GM19025 (cell line): ENCODE measurements around the gene MAST1.
"Not testable (repeated sequence)": the region's sequence is repeated elsewhere in the genome, so short reads cannot be mapped to it uniquely, and the experiment has no call there.

ENCODE experiments used
- ATAC-seq: cut with Tn5 transposase; IDR thresholded peaks from one replicate; pipeline ENCODE4 v1.9.1; 2021; ENCODE audit warnings: mild to moderate bottlenecking, low read depth, moderate library complexity; ENCODE audit not compliant: unreplicated experiment

The MAST1 gene

DNA sequence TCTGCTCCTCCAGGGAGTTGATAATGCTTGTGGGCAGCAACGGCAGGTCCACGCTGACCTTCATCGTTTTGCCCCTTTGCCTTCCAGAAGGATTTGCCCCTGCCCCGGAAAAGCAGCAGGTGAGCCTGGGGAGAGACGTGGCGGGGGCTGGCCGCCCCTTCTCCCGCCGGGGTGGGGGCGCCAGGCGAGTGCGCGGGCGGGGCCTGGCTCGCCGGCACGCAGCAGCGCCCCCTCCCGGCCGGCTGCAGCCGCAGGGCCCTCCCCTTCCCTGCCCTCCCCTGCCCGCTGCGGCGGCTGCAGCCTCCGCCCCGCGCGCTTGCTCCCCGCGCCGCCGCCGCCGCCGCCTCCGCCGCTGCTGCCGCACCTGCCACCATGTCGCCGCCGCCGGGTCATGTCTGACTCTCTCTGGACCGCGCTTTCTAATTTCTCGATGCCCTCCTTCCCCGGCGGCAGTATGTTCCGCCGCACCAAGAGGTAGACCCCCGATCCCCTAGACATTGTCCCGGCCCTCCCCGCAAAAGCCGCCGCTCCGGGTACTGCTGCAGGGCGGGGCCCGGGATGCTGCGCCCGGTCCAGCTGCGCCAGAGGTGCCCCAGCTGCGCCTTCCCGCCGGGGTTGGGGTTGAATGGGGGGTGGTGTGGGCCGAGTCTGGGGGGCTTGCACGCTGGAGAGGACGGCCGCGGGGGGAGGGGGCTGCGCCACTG is at the start of gene MAST1:
TSS of gene MAST1 (plus strand) at position 334 of the 704 bp plus-strand sequence. CDS start at position 392, 58 bp downstream.
- ATAC-seq = no peak

DNA sequence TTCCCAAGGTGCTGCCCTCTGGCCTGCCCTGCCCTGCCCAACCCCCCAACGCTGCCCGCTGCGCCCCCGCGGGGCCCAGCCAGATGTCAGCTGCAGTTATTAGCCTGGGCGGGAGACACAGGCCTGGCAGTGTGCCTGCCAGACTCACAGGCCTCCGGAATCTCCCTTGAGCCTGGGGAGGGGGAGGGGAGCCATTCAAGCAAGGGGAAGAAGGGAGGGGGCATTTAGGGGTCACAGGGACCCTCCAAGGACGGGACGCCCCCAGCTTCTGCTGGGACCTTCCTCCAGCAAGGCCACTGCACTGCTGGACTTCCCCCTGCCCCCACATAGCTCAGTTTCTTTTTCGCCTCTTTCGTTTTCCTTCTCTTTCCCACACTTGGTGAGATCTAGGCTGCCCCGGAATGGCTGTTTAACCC is 49.6 kb upstream of the MAST1 start:
- ATAC-seq = no peak

DNA sequence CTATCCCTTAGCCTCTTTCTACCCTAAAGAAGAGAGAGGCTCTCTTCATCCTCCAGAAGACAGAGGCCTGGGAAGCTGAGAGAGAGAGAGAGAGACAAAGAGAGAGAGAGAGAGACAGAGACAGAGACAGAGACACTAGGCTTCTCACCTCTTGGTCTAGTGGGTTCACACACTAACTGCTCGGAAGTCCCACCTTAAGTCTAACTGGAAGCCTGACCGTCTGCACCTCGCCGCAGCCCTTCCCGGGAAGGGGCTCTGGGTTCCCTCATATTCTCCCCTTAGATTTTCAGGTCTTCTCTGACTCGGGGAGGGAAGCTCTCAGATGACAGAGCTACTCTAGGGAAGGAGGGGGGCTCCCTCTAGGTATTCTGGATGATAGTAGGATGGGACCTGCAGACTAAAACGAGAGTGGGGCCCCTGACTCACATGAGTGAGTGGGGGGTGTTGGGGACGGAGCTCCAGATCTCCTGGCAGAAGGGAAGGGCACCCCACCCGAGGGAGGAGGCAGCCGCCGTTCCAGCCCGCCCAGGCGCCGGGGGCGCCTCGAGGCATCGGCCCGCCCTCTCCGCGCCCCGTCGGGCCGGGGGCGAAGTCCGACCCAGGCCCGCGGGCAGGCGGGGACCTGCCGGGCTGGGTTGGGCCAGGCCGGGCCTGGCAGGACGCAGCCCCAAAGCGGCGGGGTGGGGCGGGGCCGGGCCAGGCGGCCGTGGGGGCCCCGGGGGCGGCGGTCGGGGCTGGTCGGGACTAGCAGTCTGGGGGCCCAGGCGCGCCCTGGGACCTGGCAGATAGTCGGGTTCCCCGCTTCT is 49.0 kb upstream of the MAST1 start:
- no peak for ATAC-seq

DNA sequence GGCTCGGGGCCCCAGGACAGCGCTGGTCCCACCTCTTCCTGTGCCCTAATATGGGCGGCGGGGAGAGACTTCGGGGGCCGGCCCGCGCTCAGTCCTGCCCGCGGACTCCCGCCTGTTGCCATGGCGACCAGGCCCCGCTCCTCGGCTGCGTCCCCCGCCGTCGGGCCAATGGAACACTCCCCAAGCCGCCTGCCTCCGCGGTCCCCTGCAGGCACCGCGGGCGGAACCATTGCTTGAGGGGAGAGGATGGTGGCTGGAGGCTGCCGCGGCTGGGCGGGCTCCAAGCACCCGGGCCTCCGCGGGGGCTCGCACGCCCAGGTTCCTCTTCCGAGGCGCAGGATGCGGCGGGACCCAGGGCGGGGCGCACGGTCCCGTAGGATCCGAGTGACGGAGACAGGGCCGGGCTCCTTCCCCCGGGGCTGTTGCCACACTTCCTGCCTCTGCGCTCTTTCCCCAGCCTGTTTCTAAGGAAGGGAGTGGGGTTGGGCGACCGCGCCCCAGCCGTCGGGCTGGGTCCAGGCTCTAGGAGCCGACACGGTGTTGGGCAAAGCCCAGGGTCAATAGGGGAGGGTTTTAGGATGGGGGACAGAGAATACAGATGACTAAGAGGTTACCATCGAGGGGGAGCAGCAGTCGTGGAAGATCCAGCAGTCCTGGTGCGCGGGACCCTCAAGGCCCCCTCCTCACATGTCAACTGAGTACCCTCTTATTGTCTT is 48.3 kb upstream of the MAST1 start:
- ATAC-seq = peak; percentile 40

DNA sequence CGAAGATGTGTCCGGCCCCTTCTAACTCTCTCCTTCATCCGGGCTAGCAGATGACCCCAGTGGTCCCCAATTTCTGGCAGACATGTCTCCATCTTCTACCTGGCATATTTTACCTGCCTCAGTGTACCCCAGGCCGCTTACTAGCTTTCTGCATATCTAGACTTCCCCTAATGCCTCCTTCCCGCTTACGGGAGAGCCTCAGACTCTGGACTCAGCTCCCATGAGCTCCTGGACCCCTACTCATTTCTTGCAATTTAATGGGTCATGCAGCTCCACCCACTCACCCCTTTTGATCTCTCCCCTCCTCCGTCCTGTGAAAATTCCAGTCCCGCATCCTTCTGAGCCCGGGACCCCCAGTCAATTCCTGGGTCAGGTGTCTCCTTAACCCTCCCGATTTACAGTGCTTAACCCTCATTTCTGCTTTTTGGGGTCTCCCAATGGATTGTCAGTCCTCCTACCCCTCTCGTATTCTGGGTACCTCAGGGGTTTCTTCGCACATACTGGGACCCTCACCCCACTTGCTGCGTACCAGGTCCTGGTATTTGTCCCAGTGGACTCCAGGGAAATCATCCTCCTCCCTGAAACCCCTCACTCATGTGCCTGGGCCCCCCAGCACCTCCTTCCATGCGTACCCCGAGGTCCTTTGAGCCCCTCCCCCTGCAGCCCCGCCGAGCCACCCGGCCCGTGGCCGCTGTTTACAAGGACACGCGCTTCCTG is 47.5 kb upstream of the MAST1 start:
- ATAC-seq = no peak

DNA sequence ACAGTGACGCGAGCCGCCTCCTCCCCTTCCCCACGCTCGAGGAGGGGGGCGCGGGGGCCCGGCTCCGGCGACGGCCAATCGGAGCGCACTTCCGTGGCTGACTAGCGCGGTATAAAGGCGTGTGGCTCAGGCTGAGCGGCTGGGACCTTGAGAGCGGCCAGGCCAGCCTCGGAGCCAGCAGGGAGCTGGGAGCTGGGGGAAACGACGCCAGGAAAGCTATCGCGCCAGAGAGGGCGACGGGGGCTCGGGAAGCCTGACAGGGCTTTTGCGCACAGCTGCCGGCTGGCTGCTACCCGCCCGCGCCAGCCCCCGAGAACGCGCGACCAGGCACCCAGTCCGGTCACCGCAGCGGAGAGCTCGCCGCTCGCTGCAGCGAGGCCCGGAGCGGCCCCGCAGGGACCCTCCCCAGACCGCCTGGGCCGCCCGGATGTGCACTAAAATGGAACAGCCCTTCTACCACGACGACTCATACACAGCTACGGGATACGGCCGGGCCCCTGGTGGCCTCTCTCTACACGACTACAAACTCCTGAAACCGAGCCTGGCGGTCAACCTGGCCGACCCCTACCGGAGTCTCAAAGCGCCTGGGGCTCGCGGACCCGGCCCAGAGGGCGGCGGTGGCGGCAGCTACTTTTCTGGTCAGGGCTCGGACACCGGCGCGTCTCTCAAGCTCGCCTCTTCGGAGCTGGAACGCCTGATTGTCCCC is 46.8 kb upstream of the MAST1 start, which contains the start of gene JUNB:
TSS of gene JUNB (plus strand) at position 142 of the 706 bp plus-strand sequence. CDS start at position 428, 286 bp downstream.
- peak; percentile 25 for ATAC-seq

DNA sequence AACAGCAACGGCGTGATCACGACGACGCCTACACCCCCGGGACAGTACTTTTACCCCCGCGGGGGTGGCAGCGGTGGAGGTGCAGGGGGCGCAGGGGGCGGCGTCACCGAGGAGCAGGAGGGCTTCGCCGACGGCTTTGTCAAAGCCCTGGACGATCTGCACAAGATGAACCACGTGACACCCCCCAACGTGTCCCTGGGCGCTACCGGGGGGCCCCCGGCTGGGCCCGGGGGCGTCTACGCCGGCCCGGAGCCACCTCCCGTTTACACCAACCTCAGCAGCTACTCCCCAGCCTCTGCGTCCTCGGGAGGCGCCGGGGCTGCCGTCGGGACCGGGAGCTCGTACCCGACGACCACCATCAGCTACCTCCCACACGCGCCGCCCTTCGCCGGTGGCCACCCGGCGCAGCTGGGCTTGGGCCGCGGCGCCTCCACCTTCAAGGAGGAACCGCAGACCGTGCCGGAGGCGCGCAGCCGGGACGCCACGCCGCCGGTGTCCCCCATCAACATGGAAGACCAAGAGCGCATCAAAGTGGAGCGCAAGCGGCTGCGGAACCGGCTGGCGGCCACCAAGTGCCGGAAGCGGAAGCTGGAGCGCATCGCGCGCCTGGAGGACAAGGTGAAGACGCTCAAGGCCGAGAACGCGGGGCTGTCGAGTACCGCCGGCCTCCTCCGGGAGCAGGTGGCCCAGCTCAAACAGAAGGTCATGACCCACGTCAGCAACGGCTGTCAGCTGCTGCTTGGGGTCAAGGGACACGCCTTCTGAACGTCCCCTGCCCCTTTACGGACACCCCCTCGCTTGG is 46.1 kb upstream of the MAST1 start:
- no peak for ATAC-seq

DNA sequence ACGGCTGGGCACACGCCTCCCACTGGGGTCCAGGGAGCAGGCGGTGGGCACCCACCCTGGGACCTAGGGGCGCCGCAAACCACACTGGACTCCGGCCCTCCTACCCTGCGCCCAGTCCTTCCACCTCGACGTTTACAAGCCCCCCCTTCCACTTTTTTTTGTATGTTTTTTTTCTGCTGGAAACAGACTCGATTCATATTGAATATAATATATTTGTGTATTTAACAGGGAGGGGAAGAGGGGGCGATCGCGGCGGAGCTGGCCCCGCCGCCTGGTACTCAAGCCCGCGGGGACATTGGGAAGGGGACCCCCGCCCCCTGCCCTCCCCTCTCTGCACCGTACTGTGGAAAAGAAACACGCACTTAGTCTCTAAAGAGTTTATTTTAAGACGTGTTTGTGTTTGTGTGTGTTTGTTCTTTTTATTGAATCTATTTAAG is 45.4 kb upstream of the MAST1 start:
- ATAC-seq = no peak

DNA sequence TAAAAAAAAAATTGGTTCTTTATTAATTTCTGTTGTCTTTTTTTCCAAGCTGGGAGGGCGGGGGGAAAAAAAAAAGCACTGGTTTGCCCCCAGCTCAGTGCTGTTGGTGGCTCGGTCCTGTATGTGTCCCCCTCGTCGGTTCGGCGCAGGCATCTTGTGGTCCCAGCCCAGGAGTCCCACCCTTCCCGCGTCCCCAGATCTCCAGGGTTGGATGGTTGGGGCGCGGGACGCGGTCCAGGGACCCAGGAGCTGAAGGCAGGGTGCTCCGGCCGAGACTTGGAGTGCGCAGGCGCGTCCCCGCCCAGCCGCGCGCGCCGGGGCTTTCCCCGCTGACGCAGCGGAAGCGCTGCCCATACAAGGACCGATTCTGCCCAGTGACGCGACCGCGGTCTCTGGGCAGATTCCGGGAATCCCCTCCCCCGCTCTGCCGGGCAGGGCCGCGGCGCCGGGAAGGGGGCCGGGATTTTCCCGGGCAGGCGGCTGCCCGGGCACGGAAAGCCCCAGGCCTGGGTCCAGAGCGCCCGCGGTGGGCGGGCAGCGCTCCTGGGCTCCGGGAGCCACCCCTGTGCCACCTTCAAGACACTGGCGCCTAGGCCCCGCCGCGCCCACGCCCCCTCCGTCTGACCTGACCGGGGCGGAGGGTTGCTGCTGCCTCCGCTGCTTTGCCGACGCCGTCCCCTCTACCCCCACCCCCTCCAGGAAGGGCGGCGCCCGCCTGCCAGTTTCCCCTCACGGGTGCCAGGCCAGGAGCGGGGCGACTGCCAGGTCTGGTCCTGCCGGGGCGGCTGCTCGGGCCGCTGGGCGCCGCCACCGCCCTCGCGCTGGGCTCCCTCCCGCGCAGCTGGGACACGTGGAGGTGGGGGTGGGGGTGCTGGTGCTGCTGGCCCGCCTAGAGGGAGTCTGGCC is 44.8 kb upstream of the MAST1 start:
- peak; percentile 26 for ATAC-seq

DNA sequence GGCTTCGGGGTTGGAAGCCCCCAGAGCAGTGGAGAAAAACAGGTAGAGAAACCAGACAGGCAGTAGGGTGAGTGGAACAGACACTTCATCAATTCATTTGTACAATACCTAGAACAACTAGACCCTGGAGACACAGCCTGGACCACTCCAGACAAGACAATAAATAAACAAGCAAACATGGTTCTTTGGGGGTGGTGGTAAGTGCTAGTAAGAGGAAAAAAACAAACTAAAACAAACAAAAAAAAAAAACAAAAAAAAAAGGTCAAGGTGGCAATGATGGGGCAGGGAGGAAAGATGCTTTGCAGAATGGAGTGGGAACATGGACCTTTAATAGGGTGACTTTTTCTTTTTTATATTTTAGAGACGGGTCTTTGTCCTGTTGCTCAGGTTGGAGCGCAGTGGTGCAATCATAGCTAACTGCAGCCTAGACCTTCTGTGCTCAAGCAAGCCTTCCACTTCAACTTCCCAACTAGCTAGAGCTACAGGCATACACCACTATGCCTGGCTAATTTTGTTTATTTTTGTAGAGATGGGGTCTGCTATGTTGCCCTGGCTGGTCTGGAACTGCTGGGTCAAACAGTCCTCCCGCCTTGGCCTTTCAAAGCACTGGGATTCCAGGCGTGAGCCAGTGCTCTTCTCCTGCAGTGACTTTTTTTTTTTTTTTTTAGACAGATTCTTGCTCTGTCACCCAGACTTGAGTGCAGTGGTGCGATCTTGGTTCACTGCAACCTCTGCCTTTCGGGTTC is 43.9 kb upstream of the MAST1 start:
- ATAC-seq = no peak

DNA sequence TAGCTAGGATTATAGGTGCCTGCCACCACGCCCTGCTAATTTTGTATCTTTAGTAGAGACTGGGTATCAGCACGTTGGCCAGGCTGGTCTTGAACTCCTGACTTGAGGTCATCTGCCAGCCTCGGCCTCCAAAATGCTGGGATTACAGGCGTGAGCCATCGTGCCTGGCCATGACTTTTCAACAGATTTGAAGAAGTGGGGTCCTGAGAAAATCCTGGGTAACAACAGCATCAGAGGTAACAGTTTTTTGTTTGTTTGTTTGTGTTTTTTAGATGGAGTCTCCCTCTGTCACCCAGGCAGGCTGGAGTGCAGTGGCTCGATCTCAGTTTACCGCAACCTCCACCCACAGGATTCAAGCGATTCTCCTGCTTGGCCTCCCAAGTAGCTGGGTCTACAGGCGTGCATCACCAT is 43.3 kb upstream of the MAST1 start:
- ATAC-seq = no peak

DNA sequence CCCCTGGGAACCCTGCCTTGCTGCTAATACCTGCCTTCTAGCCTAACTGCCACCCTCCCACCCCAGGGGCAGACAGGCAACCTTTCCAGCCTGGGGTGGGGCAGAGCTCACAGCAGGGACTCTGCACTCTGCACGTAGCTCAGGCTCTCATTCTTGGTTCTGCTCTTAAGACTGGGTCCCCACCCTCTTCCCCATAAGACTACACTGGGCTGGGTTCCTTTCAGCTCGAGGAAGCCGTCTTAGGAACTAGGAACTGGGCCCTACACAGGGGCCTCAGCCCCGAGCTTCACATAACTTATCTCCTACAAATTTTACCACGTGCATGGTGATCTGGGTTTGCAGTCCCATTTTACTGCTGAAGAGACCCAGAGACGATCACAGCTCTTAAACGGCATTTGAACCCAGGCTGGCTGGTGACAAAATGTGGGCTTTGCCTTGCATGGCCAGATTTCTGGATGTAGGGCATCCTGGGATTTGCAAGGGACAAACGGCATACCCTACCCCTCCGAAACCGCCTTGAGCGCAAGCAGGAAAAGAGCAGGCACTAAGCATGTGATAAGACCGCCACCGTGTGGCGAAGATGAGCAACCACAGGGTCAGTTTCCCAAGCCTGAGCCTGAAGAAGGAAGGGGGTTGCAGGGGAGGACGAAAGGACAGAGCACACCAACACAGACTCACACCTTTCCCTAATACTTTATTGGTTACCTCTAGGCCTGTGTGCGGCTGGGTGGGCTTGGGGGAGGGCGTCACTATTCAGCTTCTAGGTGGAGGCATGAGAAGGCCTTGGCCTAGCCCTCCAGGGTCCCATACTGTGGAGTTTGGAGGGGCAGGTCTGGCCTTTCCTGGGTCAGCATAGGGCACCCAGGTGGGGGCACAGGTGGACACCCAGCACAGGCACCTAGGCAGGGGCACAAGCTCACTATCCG is 41.9 kb upstream of the MAST1 start:
- no peak for ATAC-seq

DNA sequence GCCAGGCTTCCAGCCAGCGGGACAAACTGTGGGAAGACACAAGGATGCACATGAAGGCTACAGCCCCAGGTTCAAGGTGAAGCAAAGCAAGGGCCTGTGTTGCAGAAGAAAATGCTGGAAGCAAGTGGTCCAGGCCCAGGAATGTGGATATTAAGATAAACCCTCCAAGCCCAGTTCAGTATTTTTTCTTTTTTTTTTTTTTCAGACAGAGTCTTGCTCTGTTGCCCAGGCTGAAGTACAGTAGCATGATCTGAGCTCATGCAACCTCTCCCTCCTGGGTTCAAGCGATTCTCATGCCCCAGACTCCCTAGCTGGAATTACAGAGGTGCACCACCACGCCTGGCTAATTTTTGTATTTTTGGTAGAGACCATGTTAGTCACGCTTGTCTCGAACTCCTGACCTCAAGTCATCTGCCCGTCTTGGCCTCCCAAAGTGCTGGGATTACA is 41.2 kb upstream of the MAST1 start:
- no peak for ATAC-seq

DNA sequence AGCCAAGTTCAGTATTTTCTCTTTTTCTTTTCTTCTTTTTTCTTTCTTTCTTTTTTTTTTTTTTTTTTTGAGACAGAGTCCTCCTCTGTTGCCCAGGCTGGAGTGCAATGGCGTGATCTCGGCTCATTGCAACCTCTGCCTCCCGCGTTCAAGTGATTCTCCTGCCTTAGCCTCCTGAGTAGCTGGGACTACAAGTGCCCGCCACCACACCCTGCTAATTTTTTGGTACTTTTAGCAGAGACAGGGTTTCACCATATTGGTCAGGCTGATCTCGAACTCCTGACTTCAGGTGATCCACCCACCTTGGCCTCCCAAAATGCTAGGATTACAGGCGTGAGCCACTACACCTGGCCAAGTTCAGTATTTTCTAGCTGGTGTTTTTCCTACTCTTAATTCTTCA is 40.7 kb upstream of the MAST1 start:
- not testable (repeated sequence) for ATAC-seq

DNA sequence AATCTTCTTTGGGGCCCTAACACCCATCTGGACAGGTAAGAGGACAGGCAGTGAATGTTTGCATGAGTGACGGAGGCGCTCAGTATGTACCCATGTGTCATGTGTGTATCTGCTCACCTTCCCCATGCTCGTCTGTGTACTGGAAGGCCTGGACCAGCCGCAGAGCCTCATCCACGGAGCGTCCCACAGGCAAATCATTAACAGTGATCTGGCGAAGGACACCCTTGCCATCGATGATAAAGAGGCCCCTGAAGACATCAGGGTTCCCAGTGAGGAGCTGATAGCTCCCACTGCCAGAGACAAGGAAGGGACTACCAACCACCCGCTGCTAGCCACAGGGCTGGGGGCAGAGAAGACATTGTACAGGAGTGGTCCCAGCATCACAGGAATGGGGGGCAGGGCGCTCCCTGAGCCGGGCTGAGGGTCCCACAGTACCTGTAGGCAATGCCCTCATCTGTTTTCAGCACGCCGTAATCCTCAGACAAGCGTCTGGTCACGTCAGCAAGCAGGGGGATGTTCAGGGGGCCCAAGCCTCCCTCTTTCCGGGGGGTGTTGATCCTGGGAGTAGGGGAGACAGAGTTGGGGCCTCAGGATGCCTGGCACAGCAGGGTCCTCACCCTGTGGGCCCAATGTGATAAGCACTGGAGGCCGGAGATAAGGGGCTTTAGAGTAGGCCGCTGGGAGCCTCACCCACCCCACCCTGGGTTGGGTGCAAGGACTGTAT is 38.4 kb upstream of the MAST1 start:
- ATAC-seq = no peak

DNA sequence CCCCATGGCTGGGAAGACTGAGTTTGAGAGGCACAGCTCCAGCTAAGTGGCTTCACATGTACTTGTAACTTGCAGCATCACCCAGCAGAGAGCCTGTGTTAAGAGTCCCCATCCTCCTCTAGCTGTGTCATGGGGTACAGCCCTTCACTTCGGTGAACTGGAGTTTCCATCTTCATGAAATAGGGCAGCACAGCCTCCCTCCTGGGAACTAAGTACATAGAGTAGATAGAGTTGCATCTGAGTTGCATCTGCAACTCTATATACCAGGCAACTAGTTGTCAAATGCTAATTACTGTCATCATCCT is 37.9 kb upstream of the MAST1 start:
- ATAC-seq = no peak
